ENCODE data around the gene TARDBP.
"Not testable (repeated sequence)": the region's sequence is repeated elsewhere in the genome, so short reads cannot be mapped to it uniquely, and the experiment has no call there.

TARDBP gene

DNA sequence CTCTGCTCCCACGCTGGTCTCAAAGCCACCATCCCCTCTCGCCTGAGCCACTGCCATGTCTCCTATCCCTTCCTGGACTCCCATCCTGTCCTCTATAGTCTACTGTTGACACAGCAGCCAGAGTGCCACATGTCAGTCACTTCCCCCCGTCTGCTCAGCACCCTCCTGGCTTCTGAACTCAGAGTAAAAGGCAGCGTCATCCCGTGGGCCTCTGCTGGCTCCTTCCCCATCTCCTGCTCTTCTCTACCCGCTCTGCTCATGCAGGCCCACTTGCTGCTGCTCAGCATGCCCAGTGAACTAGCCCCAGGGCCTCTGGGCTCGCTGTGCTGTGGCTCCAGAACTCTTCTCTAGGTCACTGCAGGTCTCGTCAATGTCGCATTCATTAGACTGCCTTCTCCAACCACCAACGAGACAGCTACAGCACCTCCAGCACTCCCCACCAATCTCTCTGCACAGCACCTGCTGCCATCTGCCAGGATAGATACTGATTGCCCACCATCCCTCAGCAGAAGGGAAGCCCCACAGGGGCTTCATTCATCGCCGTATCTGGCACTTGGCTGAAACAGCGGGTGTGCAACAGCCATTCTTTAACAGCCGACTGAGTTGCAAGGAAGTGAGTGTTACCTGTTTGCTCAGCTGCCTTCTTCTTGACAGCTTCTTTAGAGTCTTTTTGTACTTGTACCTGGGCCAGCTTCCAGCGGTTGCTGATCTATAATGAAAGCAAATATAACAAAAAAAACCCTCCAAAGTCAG is 59.2 kb downstream of the TARDBP start:
- TF ChIP-seq ZFX (IDR thresholded peaks at IDR 0.05; ENCODE audit: borderline replicate concordance) = no peak
- TF ChIP-seq, protein P1, sequence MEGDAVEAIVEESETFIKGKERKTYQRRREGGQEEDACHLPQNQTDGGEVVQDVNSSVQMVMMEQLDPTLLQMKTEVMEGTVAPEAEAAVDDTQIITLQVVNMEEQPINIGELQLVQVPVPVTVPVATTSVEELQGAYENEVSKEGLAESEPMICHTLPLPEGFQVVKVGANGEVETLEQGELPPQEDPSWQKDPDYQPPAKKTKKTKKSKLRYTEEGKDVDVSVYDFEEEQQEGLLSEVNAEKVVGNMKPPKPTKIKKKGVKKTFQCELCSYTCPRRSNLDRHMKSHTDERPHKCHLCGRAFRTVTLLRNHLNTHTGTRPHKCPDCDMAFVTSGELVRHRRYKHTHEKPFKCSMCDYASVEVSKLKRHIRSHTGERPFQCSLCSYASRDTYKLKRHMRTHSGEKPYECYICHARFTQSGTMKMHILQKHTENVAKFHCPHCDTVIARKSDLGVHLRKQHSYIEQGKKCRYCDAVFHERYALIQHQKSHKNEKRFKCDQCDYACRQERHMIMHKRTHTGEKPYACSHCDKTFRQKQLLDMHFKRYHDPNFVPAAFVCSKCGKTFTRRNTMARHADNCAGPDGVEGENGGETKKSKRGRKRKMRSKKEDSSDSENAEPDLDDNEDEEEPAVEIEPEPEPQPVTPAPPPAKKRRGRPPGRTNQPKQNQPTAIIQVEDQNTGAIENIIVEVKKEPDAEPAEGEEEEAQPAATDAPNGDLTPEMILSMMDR (IDR thresholded peaks at IDR 0.05) = no peak
- no peak overlapping the region for H3K27ac ChIP-seq

DNA sequence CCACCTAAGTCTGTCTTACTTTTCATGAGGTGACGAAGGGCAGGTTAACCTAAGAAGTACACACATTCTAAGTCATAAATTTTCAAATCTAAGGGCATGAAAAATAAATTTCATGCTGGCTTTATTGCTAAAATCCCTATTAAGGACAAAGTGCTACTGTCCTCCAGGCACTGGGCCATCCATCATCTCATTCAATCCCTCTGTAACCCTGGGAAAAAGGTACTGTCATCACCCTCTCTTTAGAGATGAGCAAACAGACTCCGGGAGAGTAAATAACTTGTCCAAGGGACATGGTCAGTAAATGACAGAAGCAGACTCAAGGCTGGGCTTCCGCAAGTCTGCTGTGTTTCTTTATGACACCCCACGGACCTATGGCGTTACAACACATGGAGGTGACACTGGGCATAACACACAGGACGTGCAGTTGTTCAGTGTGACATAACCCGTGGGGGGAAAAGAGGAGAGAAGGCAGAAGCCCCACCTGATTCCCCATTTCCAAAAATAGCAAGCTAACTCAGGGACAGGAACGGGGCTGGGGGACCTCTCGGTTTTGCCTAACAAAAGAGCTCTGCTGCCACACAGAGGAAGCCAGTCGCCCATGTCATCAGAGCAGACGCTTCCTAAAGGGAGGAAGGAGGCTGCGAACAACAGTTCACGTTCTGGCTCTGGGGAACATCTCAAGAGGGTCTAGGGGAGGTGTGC is 59.9 kb downstream of the TARDBP start:
- TF ChIP-seq, protein P1 (IDR thresholded peaks at IDR 0.05) = no peak

DNA sequence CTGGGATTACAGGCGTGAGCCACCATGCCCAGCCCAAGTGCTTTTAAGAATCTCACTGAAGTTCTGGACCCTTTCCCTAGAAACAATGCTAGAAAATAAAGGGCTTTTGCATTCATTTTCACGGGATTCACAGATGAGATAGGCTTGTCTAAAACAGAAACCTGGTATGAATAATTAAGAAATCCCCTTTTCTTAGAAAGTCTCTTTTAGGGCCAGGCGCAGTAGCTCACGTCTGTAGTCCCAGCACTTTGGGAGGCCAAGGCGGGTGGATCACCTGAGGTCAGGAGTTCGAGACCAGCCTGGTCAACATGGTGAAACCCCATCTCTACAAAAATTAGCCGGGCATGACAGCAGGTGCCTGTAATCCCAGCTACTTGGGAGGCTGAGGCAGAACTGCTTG is 60.9 kb downstream of the TARDBP start:
- H3K27ac ChIP-seq = not testable (repeated sequence)

More for the DNA sequence above, 59.9 kb downstream of the TARDBP start:
- no peak overlapping the region for H3K27ac ChIP-seq

Data from 22Rv1 (cell line).